Measurements from ENCODE around the gene GEMIN2.
A peak's percentile ranks its signal among the peaks of the same experiment; 100 is the strongest.

DNA sequence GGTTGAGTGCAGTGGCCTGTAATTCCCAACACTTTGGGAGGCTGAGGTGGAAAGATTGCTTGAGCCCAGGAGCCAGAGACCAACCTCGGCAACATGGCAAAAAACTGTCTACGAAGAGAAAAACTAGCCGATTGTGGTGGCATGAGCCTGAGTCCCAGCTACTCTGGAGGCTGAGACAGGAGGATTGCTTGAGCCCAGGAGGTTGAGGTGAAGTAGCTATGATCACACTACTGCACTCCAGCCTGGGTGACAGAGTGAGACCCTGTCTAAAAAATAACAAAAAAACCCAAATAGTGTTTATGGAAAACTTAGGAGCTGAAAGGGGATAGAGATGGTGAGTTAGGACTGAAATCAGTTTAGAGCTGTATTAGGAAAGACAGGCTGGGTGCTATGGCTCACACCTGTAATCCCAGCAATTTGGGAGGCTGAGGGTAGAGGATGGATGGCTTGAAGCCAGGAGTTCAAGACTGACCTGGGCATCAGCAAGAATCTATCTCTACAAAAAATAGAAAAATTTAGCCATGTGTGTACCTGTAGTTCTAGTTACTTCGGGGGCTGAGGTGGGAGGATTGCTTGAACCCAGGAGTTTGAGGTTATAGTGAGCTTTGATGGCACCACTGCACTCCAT is 70.6 kb downstream of the GEMIN2 start:
- peak; percentile 28; the same call in 1 of the 2 replicates for TF ChIP-seq POLR2AphosphoS5 (IDR thresholded peaks at IDR 0.05; ENCODE audit: low read depth, low read length)
- TF ChIP-seq, protein P1, sequence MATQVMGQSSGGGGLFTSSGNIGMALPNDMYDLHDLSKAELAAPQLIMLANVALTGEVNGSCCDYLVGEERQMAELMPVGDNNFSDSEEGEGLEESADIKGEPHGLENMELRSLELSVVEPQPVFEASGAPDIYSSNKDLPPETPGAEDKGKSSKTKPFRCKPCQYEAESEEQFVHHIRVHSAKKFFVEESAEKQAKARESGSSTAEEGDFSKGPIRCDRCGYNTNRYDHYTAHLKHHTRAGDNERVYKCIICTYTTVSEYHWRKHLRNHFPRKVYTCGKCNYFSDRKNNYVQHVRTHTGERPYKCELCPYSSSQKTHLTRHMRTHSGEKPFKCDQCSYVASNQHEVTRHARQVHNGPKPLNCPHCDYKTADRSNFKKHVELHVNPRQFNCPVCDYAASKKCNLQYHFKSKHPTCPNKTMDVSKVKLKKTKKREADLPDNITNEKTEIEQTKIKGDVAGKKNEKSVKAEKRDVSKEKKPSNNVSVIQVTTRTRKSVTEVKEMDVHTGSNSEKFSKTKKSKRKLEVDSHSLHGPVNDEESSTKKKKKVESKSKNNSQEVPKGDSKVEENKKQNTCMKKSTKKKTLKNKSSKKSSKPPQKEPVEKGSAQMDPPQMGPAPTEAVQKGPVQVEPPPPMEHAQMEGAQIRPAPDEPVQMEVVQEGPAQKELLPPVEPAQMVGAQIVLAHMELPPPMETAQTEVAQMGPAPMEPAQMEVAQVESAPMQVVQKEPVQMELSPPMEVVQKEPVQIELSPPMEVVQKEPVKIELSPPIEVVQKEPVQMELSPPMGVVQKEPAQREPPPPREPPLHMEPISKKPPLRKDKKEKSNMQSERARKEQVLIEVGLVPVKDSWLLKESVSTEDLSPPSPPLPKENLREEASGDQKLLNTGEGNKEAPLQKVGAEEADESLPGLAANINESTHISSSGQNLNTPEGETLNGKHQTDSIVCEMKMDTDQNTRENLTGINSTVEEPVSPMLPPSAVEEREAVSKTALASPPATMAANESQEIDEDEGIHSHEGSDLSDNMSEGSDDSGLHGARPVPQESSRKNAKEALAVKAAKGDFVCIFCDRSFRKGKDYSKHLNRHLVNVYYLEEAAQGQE (IDR thresholded peaks at IDR 0.05; ENCODE audit: insufficient read depth in 1 of 2, low read depth in 2 of 2, low read length in 1 of 2) = no peak
